ENCODE results near the gene TMEM26. TPM values are rescaled to one million over a fixed set of nuclear protein-coding genes. Genes with fewer than 3 reads are reported as not detected.
"Not testable (repeated sequence)": the region's sequence is repeated elsewhere in the genome, so short reads cannot be mapped to it uniquely, and the experiment has no call there.

The TMEM26 gene
- polyA plus RNA-seq, 1 donor from 2014 or later: not detected

DNA sequence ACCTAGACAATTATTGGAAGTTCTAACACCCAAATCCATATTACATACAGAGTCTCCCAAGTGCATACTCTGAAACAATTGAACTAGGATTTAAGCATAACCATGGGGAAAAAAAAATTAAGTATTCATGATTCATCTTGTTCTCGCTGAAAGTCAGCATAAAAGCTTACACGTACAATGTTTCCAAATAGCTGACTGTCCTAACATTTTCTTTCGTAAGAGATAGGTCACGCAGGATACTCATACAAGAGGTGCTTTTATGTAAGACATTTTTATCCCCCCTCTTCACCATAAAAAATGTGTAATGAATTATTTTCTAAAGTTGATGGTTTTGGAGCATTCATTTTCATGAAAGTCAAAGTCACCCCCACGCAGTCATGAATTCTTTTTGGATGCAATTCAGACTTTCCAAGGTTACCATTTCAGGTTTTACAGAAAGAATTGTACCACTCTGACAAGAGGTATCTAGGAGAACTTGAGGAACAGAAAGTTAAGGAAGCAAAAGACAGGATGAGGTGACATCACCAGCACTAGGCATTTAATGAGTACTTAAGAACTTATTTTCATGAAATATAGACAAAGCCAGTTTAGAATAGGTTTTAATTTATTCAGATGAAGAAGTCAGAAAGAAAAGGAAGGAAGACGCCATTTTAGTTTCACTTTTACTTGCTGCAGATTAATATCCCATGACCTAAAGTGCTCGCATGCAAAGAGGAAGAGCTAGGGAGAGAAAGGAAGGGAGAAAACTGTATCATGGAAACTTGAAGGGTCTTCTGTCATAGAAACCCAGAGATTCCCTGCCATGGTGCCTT is 55.8 kb downstream of the TMEM26 start:
- Mint-ChIP-seq H3K36me3 (no peaks in the 10 kb centered on the region), H3K27me3 (no peaks in the 10 kb centered on the region), H3K9me3 (peaks cover 0 to 9% (median 6%) of the 10 kb centered on the region in 3 donors), H3K4me3 (peak overlapping the region; percentile 3 to 87 (median 64)), H3K27ac (no peak overlapping the region), H3K4me1 (peaks cover 11% of the 10 kb centered on the region in 3 donors)

- Mint-ChIP-seq H3K4me1 (peaks cover 1 to 10% (median 6%) of the 10 kb centered on the region in 3 donors), H3K36me3 (peaks cover 2% of the 10 kb centered on the region), H3K4me3 (peak overlapping the region in 3 of 4 donors; percentile 28 to 73 (median 41)), H3K27ac (peak overlapping the region in 1 of 3 donors; percentile 0), H3K27me3 (peaks cover 3% of the 10 kb centered on the region), H3K9me3 (peaks cover 0 to 8% (median 6%) of the 10 kb centered on the region in 3 donors)
Observed at GRCh38 chr10:61391281-61391680, 61.9 kb downstream of the TMEM26 start.

DNA sequence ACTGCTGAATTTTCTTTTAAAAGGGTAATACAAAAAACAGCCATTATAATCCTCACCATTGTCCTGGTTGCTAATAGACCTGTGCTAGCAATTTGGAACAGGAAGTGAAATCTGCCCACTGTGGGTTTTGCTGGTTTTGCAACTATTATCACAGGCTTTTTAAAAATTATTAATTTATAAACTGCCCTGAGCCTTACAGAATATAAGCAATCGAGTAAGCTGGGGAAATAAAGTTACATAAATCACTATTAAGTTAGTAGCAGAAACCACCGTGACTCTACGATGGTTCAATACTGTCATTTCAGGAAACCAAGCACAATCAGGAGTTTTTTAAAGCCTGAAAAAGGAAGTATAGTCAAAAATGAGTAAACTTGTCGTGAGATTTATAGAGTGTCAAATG is 62.3 kb downstream of the TMEM26 start:
- Mint-ChIP-seq H3K4me3 (peak overlapping the region in 3 of 4 donors; percentile 28 to 73 (median 41)), H3K9me3 (peaks cover 0 to 8% (median 6%) of the 10 kb centered on the region in 3 donors), H3K27me3 (peaks cover 3% of the 10 kb centered on the region), H3K27ac (peak overlapping the region in 1 of 3 donors; percentile 0), H3K36me3 (peaks cover 2% of the 10 kb centered on the region), H3K4me1 (peaks cover 1 to 10% (median 6%) of the 10 kb centered on the region in 3 donors)

DNA sequence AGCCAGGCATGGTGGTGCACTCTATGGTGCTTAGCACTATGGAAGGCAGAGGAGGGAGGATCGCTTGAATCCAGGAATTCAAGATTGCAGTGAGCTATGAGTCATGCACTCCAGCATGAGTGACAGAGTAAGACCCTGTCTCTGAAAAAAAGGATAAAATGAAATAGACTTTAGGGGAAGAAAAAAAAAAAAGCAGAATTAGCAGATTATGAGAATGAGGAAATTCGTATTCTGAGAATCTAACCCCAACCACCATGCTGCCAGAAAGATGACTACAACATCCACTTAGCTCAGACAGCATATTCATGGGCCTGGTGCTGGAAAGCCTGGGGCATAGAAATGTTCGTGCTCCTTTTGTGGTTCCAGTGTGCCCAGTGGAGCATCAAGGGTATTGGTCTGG is 63.3 kb downstream of the TMEM26 start:
- H3K9me3 Mint-ChIP-seq: peaks cover 0 to 8% (median 6%) of the 10 kb centered on the region in 3 donors
- peaks cover 1 to 10% (median 6%) of the 10 kb centered on the region in 3 donors for H3K4me1 Mint-ChIP-seq
- peak overlapping the region in 1 of 4 donors; percentile 24 for H3K4me3 Mint-ChIP-seq
- H3K27ac Mint-ChIP-seq: no peak overlapping the region
- H3K36me3 Mint-ChIP-seq: peaks cover 2% of the 10 kb centered on the region
- H3K27me3 Mint-ChIP-seq: peaks cover 3% of the 10 kb centered on the region

DNA sequence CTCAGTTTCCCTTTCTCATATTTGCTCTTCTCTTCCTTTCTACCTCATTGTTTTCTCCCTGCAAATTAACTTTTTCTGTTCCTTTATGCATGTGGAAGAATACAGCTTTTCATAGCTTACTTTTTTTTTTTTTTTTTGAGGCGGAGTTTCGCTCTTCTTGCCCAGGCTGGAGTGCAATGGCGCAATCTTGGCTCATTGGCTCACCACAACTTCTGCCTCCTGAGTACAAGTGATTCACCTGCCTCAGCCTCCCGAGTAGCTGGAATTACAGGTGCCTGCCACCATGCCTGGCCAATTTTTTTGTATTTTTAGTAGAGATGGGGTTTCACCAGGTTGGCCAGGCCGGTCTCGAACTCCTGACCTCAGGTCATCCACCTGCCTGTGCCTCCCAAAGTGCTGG is 64.2 kb downstream of the TMEM26 start:
- H3K9me3 Mint-ChIP-seq, H3K27me3 Mint-ChIP-seq, H3K36me3 Mint-ChIP-seq, H3K4me1 Mint-ChIP-seq, H3K4me3 Mint-ChIP-seq, H3K27ac Mint-ChIP-seq: not testable (repeated sequence)

DNA sequence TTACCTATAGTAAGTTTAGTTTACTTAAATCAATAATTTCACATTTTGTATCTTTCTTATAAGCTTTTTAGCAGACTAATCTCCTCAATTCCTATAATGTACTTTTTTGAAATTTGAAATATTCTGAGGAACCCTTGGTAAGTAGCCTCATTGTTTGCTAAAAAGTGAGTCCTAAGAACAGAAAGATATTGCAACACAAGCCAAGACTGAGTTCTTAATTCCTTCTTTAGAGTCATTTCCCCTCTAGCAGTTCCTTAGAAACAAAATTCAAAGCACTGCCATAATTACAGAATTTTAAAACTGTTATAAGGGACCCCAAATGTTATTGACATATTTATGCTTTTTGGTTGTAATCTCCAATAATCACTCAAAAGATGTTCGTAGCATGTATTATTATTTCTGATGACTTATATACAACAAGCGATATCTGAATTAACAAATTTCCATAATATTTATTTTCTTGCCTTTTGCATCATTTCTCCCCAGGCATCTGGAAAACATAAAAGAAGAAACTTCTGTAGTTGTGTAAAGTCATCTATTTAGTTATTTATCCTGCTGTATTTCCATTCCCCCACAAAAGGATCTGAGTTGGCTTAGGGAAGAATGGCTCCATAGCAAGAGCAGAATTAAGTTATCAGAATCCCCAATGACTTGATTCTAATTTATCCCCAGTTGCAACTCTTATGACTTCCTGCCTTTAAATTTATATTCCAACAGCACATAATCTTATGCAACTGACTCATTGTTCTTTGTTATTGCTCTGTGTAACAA is 67.8 kb downstream of the TMEM26 start:
- H3K36me3 Mint-ChIP-seq: no peaks in the 10 kb centered on the region
- peaks cover 0 to 2% (median 0%) of the 10 kb centered on the region in 3 donors for H3K9me3 Mint-ChIP-seq
- no peak overlapping the region for H3K27ac Mint-ChIP-seq
- H3K4me3 Mint-ChIP-seq: no peak overlapping the region
- H3K4me1 Mint-ChIP-seq: peaks cover 0 to 4% (median 0%) of the 10 kb centered on the region in 3 donors
- peaks cover 6% of the 10 kb centered on the region for H3K27me3 Mint-ChIP-seq

- H3K36me3 Mint-ChIP-seq, H3K9me3 Mint-ChIP-seq, H3K27ac Mint-ChIP-seq, H3K4me3 Mint-ChIP-seq, H3K4me1 Mint-ChIP-seq, H3K27me3 Mint-ChIP-seq: not testable (repeated sequence)
Observed at GRCh38 chr10:61381153-61381552, 72.0 kb downstream of the TMEM26 start.

DNA sequence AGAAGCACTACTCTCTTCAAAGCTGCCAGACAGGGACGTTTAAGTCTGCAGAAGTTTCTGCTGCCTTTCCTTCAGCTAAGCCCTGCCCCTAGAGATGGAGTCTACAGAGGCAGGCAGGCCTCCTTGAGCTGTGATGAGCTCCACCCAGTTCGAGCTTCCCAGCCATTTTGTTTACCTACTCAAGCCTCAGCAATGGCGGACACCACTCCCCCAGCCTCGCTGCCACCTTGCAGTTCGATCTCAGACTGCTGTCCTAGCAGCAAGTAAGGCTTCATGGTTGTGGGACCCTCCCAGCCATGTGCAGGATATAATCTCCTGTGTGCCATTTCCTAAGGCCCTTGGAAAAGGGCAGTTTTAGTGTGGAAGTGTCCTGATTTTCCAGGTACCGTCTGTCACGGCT is 74.3 kb downstream of the TMEM26 start:
- peaks cover 0 to 5% (median 2%) of the 10 kb centered on the region in 3 donors for H3K9me3 Mint-ChIP-seq
- no peak overlapping the region for H3K27ac Mint-ChIP-seq
- no peak overlapping the region for H3K4me3 Mint-ChIP-seq
- H3K4me1 Mint-ChIP-seq: no peaks in the 10 kb centered on the region
- peaks cover 5% of the 10 kb centered on the region for H3K27me3 Mint-ChIP-seq
- peaks cover 3% of the 10 kb centered on the region for H3K36me3 Mint-ChIP-seq

GRCh38 chr10:61376908-61377368 is 76.2 kb downstream of the TMEM26 start:
- Mint-ChIP-seq H3K9me3 (peaks cover 2 to 7% (median 4%) of the 10 kb centered on the region in 3 donors), H3K4me1 (no peaks in the 10 kb centered on the region), H3K27ac (no peak overlapping the region), H3K27me3 (peaks cover 2% of the 10 kb centered on the region), H3K36me3 (peaks cover 3% of the 10 kb centered on the region), H3K4me3 (no peak overlapping the region)

- Mint-ChIP-seq H3K4me3 (no peak overlapping the region), H3K27me3 (peaks cover 3% of the 10 kb centered on the region), H3K9me3 (peaks cover 2 to 7% (median 4%) of the 10 kb centered on the region in 3 donors), H3K27ac (no peak overlapping the region), H3K36me3 (peaks cover 3% of the 10 kb centered on the region), H3K4me1 (no peaks in the 10 kb centered on the region)
Observed at GRCh38 chr10:61376377-61376776, 76.8 kb downstream of the TMEM26 start.

GRCh38 chr10:61366365-61366764 is 86.8 kb downstream of the TMEM26 start:
- no peak overlapping the region for H3K27ac Mint-ChIP-seq
- peaks cover 2% of the 10 kb centered on the region for H3K27me3 Mint-ChIP-seq
- H3K9me3 Mint-ChIP-seq: no peaks in the 10 kb centered on the region
- H3K36me3 Mint-ChIP-seq: no peaks in the 10 kb centered on the region
- no peak overlapping the region for H3K4me3 Mint-ChIP-seq
- H3K4me1 Mint-ChIP-seq: no peaks in the 10 kb centered on the region

GRCh38 chr10:61364619-61365018 is 88.6 kb downstream of the TMEM26 start:
- Mint-ChIP-seq H3K27me3 (no peaks in the 10 kb centered on the region), H3K4me1 (no peaks in the 10 kb centered on the region), H3K9me3 (no peaks in the 10 kb centered on the region)

GRCh38 chr10:61363006-61363405 is 90.2 kb downstream of the TMEM26 start:
- Mint-ChIP-seq H3K27ac (no peak overlapping the region), H3K4me1 (no peaks in the 10 kb centered on the region), H3K4me3 (no peak overlapping the region), H3K9me3 (no peaks in the 10 kb centered on the region), H3K27me3 (peaks cover 2% of the 10 kb centered on the region), H3K36me3 (no peaks in the 10 kb centered on the region)

More at GRCh38 chr10:61364619-61365018, 88.6 kb downstream of the TMEM26 start:
- Mint-ChIP-seq H3K4me3 (no peak overlapping the region), H3K27ac (no peak overlapping the region), H3K36me3 (no peaks in the 10 kb centered on the region)

GRCh38 chr10:61359452-61359851 is 93.7 kb downstream of the TMEM26 start:
- H3K27ac Mint-ChIP-seq: no peak overlapping the region
- H3K27me3 Mint-ChIP-seq: peaks cover 2% of the 10 kb centered on the region
- H3K4me3 Mint-ChIP-seq: no peak overlapping the region
- no peaks in the 10 kb centered on the region for H3K4me1 Mint-ChIP-seq
- no peaks in the 10 kb centered on the region for H3K36me3 Mint-ChIP-seq
- H3K9me3 Mint-ChIP-seq: no peaks in the 10 kb centered on the region

DNA sequence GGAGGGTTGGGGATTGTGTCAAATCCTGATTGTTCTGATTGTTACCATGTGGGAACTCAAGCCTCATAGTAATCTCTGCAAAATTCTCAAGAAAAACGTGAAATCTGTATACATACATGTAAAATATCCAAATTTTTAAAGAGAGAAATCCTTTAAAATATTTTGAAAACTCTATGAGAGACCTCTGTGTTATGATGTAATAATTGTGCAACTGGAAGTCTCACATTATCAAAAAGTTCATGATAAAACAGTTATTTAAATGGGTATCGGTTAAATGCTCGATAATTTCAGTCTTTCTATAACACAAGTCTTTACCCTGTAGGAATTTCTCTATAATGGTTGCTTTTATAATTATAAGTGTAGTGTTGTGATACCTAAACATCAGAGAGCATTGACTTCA is 95.5 kb downstream of the TMEM26 start:
- Mint-ChIP-seq H3K36me3 (no peaks in the 10 kb centered on the region), H3K27ac (no peak overlapping the region), H3K4me1 (no peaks in the 10 kb centered on the region), H3K4me3 (no peak overlapping the region), H3K9me3 (no peaks in the 10 kb centered on the region), H3K27me3 (peaks cover 2% of the 10 kb centered on the region)

Data from IgD-negative memory B cell (primary cell).